ENCODE results near the gene RNF11.

DNA sequence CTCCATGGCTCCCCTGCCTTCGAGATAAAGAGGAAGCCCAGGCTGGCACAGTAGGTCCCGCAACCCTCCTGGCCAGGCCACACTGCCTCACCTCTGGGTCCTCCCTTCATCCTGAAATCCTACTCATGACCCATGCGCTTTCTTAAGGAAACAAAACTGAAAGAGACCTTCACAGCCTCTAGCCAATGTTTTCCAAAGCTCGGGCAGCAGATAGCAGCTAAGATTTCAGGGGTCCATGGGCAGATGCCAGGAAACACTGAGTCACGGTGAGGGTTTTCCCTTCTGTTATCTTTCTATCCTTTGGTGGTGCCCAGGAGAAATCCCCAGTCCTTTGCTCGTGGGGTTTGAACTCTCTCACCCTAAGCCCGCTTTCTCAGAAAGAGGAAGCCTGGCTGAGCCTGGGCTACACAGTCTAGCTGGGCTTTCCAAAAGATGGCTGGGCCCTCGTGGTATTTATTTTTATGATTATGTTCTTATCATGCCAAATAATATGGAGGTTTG is 67.7 kb downstream of the RNF11 start:
- TF ChIP-seq, protein P1, sequence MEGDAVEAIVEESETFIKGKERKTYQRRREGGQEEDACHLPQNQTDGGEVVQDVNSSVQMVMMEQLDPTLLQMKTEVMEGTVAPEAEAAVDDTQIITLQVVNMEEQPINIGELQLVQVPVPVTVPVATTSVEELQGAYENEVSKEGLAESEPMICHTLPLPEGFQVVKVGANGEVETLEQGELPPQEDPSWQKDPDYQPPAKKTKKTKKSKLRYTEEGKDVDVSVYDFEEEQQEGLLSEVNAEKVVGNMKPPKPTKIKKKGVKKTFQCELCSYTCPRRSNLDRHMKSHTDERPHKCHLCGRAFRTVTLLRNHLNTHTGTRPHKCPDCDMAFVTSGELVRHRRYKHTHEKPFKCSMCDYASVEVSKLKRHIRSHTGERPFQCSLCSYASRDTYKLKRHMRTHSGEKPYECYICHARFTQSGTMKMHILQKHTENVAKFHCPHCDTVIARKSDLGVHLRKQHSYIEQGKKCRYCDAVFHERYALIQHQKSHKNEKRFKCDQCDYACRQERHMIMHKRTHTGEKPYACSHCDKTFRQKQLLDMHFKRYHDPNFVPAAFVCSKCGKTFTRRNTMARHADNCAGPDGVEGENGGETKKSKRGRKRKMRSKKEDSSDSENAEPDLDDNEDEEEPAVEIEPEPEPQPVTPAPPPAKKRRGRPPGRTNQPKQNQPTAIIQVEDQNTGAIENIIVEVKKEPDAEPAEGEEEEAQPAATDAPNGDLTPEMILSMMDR (IDR thresholded peaks at IDR 0.05): no peak
- TF ChIP-seq POLR2A (IDR thresholded peaks at IDR 0.05): no peak
